Esophagus squamous epithelium (tissue), 4 donors: ENCODE results near the gene GSTA4.

ENCODE experiments used
- POLR2A ChIP-seq, 4 donors: fragments of 450-650 bp; IDR thresholded peaks; one replicate each; pipeline ENCODE4 v1.6.1; 2017; ENCODE audit warnings: antibody characterized with exemption in 4 of 4, mild to moderate bottlenecking in 4 of 4, moderate library complexity in 3 of 4
- TF ChIP-seq, protein P1 (sequence below), 6 experiments: fragments of 450-650 bp in 4 of 6; fragments of 200-600 bp in 2 of 6; sonication (generic) in 2 of 6; IDR thresholded peaks; one replicate each; pipeline ENCODE4 v1.5.1; 2016 to 2019; ENCODE audit warnings: antibody characterized with exemption in 6 of 6, mild to moderate bottlenecking in 4 of 6, moderate library complexity in 4 of 6

DNA sequence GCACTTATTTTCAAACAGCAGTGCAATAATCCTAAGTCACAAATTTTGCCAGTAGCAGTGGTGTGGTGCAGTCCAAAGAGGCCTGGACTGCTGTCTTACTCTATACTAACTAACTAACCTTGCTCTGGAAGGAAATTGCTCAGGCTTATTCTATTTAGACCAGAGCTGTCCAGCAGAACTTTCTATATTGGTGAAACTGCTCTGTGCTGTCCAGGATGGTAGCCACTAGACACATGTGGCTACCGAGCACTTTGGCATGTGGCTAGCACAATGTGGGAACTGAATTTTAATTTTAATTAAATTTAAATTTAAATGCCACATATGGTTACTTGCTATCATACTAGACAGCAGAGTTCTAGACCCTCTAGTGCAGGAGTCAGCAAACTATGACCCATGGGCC lies 43.1 kb upstream of the GSTA4 start:
- TF ChIP-seq, protein P1, sequence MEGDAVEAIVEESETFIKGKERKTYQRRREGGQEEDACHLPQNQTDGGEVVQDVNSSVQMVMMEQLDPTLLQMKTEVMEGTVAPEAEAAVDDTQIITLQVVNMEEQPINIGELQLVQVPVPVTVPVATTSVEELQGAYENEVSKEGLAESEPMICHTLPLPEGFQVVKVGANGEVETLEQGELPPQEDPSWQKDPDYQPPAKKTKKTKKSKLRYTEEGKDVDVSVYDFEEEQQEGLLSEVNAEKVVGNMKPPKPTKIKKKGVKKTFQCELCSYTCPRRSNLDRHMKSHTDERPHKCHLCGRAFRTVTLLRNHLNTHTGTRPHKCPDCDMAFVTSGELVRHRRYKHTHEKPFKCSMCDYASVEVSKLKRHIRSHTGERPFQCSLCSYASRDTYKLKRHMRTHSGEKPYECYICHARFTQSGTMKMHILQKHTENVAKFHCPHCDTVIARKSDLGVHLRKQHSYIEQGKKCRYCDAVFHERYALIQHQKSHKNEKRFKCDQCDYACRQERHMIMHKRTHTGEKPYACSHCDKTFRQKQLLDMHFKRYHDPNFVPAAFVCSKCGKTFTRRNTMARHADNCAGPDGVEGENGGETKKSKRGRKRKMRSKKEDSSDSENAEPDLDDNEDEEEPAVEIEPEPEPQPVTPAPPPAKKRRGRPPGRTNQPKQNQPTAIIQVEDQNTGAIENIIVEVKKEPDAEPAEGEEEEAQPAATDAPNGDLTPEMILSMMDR (IDR thresholded peaks at IDR 0.05) = no peak
- no peak for TF ChIP-seq POLR2A (IDR thresholded peaks at IDR 0.05)
